H9 (cell line): ENCODE results near the gene KRTAP10-9. TPM values are rescaled to one million over a fixed set of nuclear protein-coding genes. Genes with fewer than 3 reads are reported as not detected.

Experiments used
- DNase-seq: peaks from one replicate; pipeline ENCODE4 v3.0.0-alpha.2; 2017
- H2AFZ ChIP-seq: one replicate; pipeline ENCODE4 v1.6.1; 2013; ENCODE audit warnings: mild to moderate bottlenecking, low read length, control low read depth, moderate library complexity
- H2AK5ac ChIP-seq: 2 replicates; pipeline ENCODE4 v1.6.1; 2013; ENCODE audit warnings: low read length, control low read depth, mixed read lengths; ENCODE audit not compliant: insufficient read length
- H2BK120ac ChIP-seq: one replicate; pipeline ENCODE4 v1.6.1; 2013; ENCODE audit warnings: low read depth, mild to moderate bottlenecking, low read length, control low read depth, inconsistent platforms; ENCODE audit not compliant: poor library complexity, severe bottlenecking
- H2BK12ac ChIP-seq: 2 replicates; pipeline ENCODE4 v1.6.1; 2013; ENCODE audit warnings: low read length, control low read depth, mixed read lengths, low read depth; ENCODE audit not compliant: insufficient read length
- H2BK15ac ChIP-seq: 2 replicates; pipeline ENCODE4 v1.6.1; 2013; ENCODE audit warnings: low read depth, low read length, control low read depth
- H2BK20ac ChIP-seq: one replicate; pipeline ENCODE4 v1.6.1; 2013; ENCODE audit warnings: low read depth, mild to moderate bottlenecking, low read length, control low read depth, inconsistent platforms; ENCODE audit not compliant: poor library complexity, severe bottlenecking
- H2BK5ac ChIP-seq: 2 replicates; pipeline ENCODE4 v1.6.1; 2013; ENCODE audit warnings: low read length, control low read depth, mixed read lengths; ENCODE audit not compliant: insufficient read length
- H3K14ac ChIP-seq: 2 replicates; pipeline ENCODE4 v1.6.1; 2013; ENCODE audit warnings: low read length, control low read depth; ENCODE audit not compliant: insufficient read depth
- H3K18ac ChIP-seq: 2 replicates; pipeline ENCODE4 v1.6.1; 2013; ENCODE audit warnings: low read depth, mild to moderate bottlenecking, mixed read lengths, low read length, control low read depth; ENCODE audit not compliant: insufficient read length
- H3K23ac ChIP-seq: 2 replicates; pipeline ENCODE4 v1.6.1; 2013; ENCODE audit warnings: low read length, control low read depth, mixed read lengths, low read depth; ENCODE audit not compliant: insufficient read length
- H3K23me2 ChIP-seq: 2 replicates; pipeline ENCODE4 v1.6.1; 2013; ENCODE audit warnings: low read depth, mild to moderate bottlenecking, mixed read lengths, low read length, control low read depth; ENCODE audit not compliant: insufficient read length, poor library complexity, severe bottlenecking
- H3K27ac ChIP-seq: 2 replicates; pipeline ENCODE4 v1.5.1; 2013; ENCODE audit warnings: low read length, control low read depth, mixed read lengths, low read depth; ENCODE audit not compliant: insufficient read length
- H3K27me3 ChIP-seq: 2 replicates; pipeline ENCODE4 v1.6.1; 2013; ENCODE audit warnings: low read length, control low read depth, inconsistent platforms; ENCODE audit not compliant: insufficient read depth
- H3K4ac ChIP-seq: 2 replicates; pipeline ENCODE4 v1.6.1; 2013; ENCODE audit warnings: low read depth, mild to moderate bottlenecking, control low read depth, inconsistent platforms, low read length, moderate library complexity
- H3K4me1 ChIP-seq: 2 replicates; pipeline ENCODE4 v1.6.1; 2013; ENCODE audit warnings: low read length, control low read depth, inconsistent platforms; ENCODE audit not compliant: insufficient read depth
- H3K4me2 ChIP-seq: 2 replicates; pipeline ENCODE4 v1.6.1; 2013; ENCODE audit warnings: low read length, control low read depth, mixed read lengths; ENCODE audit not compliant: insufficient read length, insufficient read depth
- H3K56ac ChIP-seq: 2 replicates; pipeline ENCODE4 v1.6.1; 2013; ENCODE audit warnings: low read depth, mild to moderate bottlenecking, mixed read lengths, low read length, control low read depth; ENCODE audit not compliant: insufficient read length
- H3K79me1 ChIP-seq: 2 replicates; pipeline ENCODE4 v1.6.1; 2013; ENCODE audit warnings: low read depth, mild to moderate bottlenecking, moderate library complexity, low read length, control low read depth, inconsistent platforms; ENCODE audit not compliant: insufficient read depth, poor library complexity, severe bottlenecking
- H3K79me2 ChIP-seq: 2 replicates; pipeline ENCODE4 v1.6.1; 2013; ENCODE audit warnings: low read length, control low read depth, inconsistent platforms; ENCODE audit not compliant: insufficient read depth
- H3K9ac ChIP-seq: 2 replicates; pipeline ENCODE4 v1.6.1; 2013; ENCODE audit warnings: low read length, control low read depth, mixed read lengths; ENCODE audit not compliant: insufficient read length; ENCODE audit errors: extremely low read depth
- H3K9me3 ChIP-seq: one replicate; pipeline ENCODE4 v1.6.1; 2013; ENCODE audit warnings: low read depth, low read length, inconsistent platforms; ENCODE audit not compliant: control insufficient read depth
- H3T11ph ChIP-seq: one replicate; pipeline ENCODE4 v1.6.1; 2013; ENCODE audit warnings: mild to moderate bottlenecking, low read length, control low read depth, inconsistent platforms
- H4K20me1 ChIP-seq: one replicate; pipeline ENCODE4 v1.6.1; 2013; ENCODE audit not compliant: control insufficient read depth, insufficient read length, insufficient read depth
- H4K5ac ChIP-seq: 2 replicates; pipeline ENCODE4 v1.6.1; 2013; ENCODE audit warnings: low read depth, mild to moderate bottlenecking, mixed read lengths, low read length, control low read depth; ENCODE audit not compliant: insufficient read length
- H4K8ac ChIP-seq: replicated peaks from 2 replicates; pipeline ENCODE4 v1.6.1; 2013; ENCODE audit warnings: low read length, control low read depth, mixed read lengths, low read depth; ENCODE audit not compliant: insufficient read length
- H4K91ac ChIP-seq: 2 replicates; pipeline ENCODE4 v1.6.1; 2013; ENCODE audit warnings: low read depth, mild to moderate bottlenecking, moderate library complexity, mixed read lengths, low read length, control low read depth; ENCODE audit not compliant: insufficient read length
- H3K27ac Mint-ChIP-seq, 3 experiments: 2 replicates in 2 of 3; 3 replicates in 1 of 3; pipeline ENCODE4 v1.8.0; 2020 to 2021; ENCODE audit warnings: mixed read lengths in 3 of 3, mild to moderate bottlenecking in 1 of 3, moderate library complexity in 1 of 3
- H3K27me3 Mint-ChIP-seq: 2 replicates; pipeline ENCODE4 v1.8.0; 2021; ENCODE audit warnings: low read depth, mild to moderate bottlenecking, moderate library complexity, mixed read lengths
- H3K36me3 Mint-ChIP-seq, 3 experiments: 2 replicates in 2 of 3; 3 replicates in 1 of 3; pipeline ENCODE4 v1.8.0; 2020 to 2021; ENCODE audit warnings: low read depth in 3 of 3, mixed read lengths in 3 of 3; ENCODE audit not compliant: insufficient read depth in 1 of 3
- H3K4me1 Mint-ChIP-seq, 2 experiments: 2 replicates each; pipeline ENCODE4 v1.8.0; 2020; ENCODE audit warnings: mixed read lengths in 2 of 2
- H3K4me3 Mint-ChIP-seq, 2 experiments: 2 replicates in 1 of 2; 3 replicates in 1 of 2; pipeline ENCODE4 v1.8.0; 2020 to 2021; ENCODE audit warnings: mild to moderate bottlenecking in 2 of 2, mixed read lengths in 2 of 2, moderate library complexity in 1 of 2
- H3K9me3 Mint-ChIP-seq, 2 experiments: 2 replicates in 1 of 2; 3 replicates in 1 of 2; pipeline ENCODE4 v1.8.0; 2020; ENCODE audit warnings: mild to moderate bottlenecking in 2 of 2, mixed read lengths in 2 of 2, moderate library complexity in 1 of 2
- WGBS: extraction: QIAGEN DNeasy Blood & Tissue Kit; methylation state at CpG from one replicate; pipeline ENCODE4 v1.1.7; 2013; ENCODE audit warnings: missing lambda C conversion rate, low lambda C conversion rate, mixed read lengths; ENCODE audit not compliant: insufficient read length; ENCODE audit errors: extremely low coverage; 5-methylcytosine and 5-hydroxymethylcytosine counted together
- total RNA-seq: library from RNA; stranded (reverse); gene quantifications from 2 replicates; pipeline ENCODE4 v1.2.1, GENCODE V29; 2021
- TF ChIP-seq, protein P1 (sequence below): fragments of 200-600 bp; sonication (generic); conservative IDR thresholded peaks from 3 replicates; pipeline ENCODE4 v1.8.0; 2021; ENCODE audit warnings: antibody characterized with exemption, mild to moderate bottlenecking

KRTAP10-9 gene
- total RNA-seq, 1 experiment from 2014 or later: not detected

- Histone ChIP-seq H3K9me3 (no peaks in the 10 kb centered on the region), H2AFZ (no peak within 1 kb of the TSS), H2BK120ac (no peak within 1 kb of the TSS), H3K56ac (no peak within 1 kb of the TSS), H2BK20ac (no peak within 1 kb of the TSS), H2AK5ac (no peak within 1 kb of the TSS), H3K9ac (no peak within 1 kb of the TSS), H2BK5ac (no peak within 1 kb of the TSS), H2BK12ac (no peak within 1 kb of the TSS), H3K79me2 (no peaks in the 10 kb centered on the region), H4K5ac (no peak within 1 kb of the TSS), H3K27ac (no peak within 1 kb of the TSS), H3K23ac (no peak within 1 kb of the TSS), H4K91ac (no peak within 1 kb of the TSS), H4K8ac (no peak within 1 kb of the TSS), H3K79me1 (no peaks in the 10 kb centered on the region), H3K27me3 (no peaks in the 10 kb centered on the region), H3K4ac (no peak within 1 kb of the TSS), H3T11ph (no peak within 1 kb of the TSS), H3K4me2 (no peak within 1 kb of the TSS), H3K23me2 (no peaks in the 10 kb centered on the region), H4K20me1 (no peaks in the 10 kb centered on the region), H3K14ac (no peak within 1 kb of the TSS), H3K4me1 (no peaks in the 10 kb centered on the region), H3K18ac (no peak within 1 kb of the TSS), H2BK15ac (no peak within 1 kb of the TSS)
- DNase-seq: peak; percentile 16
- Mint-ChIP-seq H3K4me3 (no peak within 1 kb of the TSS; a peak in 1 of 5 replicates), H3K4me1 (peaks cover 32 to 41% of the 10 kb centered on the region in 2 experiments), H3K9me3 (peaks cover 12 to 15% of the 10 kb centered on the region in 2 experiments; a peak in 4 of 5 replicates), H3K27ac (peak within 1 kb of the TSS in 1 of 3 experiments; percentile 28; a peak in 1 of 7 replicates), H3K36me3 (peaks cover 2 to 15% (median 8%) of the 10 kb centered on the region in 3 experiments; a peak in 6 of 7 replicates), H3K27me3 (peaks cover 17% of the 10 kb centered on the region)
- TF ChIP-seq, protein P1, sequence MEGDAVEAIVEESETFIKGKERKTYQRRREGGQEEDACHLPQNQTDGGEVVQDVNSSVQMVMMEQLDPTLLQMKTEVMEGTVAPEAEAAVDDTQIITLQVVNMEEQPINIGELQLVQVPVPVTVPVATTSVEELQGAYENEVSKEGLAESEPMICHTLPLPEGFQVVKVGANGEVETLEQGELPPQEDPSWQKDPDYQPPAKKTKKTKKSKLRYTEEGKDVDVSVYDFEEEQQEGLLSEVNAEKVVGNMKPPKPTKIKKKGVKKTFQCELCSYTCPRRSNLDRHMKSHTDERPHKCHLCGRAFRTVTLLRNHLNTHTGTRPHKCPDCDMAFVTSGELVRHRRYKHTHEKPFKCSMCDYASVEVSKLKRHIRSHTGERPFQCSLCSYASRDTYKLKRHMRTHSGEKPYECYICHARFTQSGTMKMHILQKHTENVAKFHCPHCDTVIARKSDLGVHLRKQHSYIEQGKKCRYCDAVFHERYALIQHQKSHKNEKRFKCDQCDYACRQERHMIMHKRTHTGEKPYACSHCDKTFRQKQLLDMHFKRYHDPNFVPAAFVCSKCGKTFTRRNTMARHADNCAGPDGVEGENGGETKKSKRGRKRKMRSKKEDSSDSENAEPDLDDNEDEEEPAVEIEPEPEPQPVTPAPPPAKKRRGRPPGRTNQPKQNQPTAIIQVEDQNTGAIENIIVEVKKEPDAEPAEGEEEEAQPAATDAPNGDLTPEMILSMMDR: no peak
- WGBS: no CpG with 5 or more reads among the region's 26 CpGs
Measured at GRCh38 chr21:44657635-44658540, 31.0 kb downstream of the KRTAP10-9 start, which contains the start of gene KRTAP12-3. Gene KRTAP12-3, plus strand, starts transcription at chr21:44657932. Its CDS starts 48 bp downstream, at chr21:44657980.
